NK-92 (cell line): ENCODE results near the gene PDE6B.
A peak's percentile ranks its signal among the peaks of the same experiment; 100 is the strongest.
"Not testable (repeated sequence)": the region's sequence is repeated elsewhere in the genome, so short reads cannot be mapped to it uniquely, and the experiment has no call there.

ENCODE experiments used
- DNase-seq: peaks from one replicate; lab custom pipeline; 2025; ENCODE audit not compliant: unreplicated experiment; lab: John Stamatoyannopoulos, UW

Gene PDE6B

GRCh38 chr4:668219-668618 lies 42.8 kb downstream of the PDE6B start:
- DNase-seq, result not testable (repeated sequence)

DNA sequence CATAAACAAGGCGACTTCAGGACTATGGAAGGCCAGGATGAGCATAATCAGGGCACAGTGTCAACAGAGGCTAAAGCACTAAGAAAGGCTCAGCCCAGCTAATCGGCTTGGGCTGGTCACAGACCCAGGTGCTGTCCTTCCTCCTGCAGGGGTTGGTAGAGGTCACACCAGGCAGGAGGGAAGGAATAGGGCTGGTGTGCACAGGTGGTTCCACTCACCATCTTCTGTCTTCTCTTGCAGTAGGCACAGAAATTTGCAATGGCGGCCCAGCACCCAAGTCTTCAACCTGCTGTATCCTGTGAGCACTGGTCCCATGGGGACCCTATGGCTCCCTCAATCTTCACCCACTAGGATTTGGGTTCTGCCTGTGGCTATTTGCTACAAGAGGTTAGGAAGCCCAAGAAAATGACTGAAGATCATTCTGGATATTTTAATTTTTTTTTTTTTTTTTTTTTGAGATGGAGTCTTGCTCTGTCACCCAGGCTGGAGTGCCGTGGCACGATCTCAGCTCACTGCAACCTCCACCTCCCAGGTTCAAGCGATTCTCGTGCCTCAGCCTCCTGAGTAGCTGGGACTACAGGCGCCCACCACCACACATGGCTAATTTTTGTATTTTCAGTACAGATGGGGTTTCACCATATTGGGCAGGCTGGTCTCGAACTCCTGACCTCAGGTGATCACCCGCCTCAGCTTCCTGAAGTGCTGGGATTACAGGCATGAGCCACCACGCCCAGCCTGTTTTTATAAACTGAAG lies 44.6 kb downstream of the PDE6B start:
- not testable (repeated sequence) for DNase-seq

DNA sequence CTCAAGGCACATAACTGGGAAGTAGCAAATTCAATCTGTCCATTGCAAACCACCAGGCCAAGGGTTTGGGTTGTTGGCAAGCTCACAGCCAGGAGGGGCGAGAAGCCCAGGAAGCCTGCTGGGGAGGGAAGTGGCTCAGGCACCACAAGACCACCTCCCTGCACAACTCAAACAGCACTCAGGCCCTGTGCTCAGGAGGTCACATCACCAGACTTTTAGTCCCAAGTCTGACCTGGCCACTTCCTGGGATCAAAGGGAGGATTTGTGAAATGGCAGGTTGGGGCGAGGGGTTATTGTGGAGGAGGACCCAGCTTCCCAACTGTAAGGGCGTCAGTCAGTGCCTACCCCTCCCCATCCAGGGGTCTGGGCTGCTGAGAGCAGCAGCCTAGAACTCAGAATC lies 46.4 kb downstream of the PDE6B start:
- no peak for DNase-seq

DNA sequence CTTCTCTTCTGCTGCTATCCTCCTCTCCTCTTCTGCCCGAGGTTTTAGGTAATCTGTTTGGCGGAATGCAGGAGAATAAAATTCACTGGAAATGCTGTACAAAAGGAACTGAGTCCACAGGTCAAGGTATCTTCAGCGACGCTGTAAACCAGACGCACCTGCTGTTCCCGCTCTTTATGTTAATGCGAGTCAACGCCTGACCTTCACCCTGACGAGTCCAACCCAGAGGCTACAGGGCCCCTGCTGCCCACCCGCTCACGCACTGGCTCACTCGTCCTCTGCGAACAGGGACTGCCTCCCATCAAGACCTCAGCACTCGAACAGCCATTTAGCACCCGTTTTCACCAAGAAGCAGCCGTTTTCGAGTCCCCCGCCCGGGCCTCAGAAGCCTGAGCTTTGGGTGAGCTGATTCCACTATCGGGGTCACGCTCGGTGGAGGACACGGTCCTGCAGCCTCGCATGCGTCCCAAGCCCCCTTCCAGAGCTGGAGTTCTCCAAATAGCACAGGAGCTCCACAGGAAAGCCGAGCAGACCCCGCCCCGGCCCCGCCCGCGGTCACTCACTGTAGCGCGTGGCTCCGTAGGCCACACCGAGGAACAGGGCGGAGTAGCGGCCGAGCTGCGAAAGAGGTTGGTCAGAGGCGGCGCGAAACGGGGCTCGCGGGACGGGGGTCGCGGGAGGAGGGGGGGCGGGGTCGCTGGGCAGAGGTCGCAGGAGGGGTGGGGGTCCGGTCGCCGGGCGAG lies 48.1 kb downstream of the PDE6B start:
- DNase-seq, result no peak

GRCh38 chr4:674172-675035 lies 49.0 kb downstream of the PDE6B start, which contains the start of the genes ATP5ME and MYL5:
TSS of gene ATP5ME (minus strand) at chr4:674276. CDS start at chr4:674247, 29 bp downstream.
TSS of gene MYL5 (plus strand) at chr4:674542. CDS start at chr4:678027, 3,485 bp downstream.
- peak; percentile 90 for DNase-seq

DNA sequence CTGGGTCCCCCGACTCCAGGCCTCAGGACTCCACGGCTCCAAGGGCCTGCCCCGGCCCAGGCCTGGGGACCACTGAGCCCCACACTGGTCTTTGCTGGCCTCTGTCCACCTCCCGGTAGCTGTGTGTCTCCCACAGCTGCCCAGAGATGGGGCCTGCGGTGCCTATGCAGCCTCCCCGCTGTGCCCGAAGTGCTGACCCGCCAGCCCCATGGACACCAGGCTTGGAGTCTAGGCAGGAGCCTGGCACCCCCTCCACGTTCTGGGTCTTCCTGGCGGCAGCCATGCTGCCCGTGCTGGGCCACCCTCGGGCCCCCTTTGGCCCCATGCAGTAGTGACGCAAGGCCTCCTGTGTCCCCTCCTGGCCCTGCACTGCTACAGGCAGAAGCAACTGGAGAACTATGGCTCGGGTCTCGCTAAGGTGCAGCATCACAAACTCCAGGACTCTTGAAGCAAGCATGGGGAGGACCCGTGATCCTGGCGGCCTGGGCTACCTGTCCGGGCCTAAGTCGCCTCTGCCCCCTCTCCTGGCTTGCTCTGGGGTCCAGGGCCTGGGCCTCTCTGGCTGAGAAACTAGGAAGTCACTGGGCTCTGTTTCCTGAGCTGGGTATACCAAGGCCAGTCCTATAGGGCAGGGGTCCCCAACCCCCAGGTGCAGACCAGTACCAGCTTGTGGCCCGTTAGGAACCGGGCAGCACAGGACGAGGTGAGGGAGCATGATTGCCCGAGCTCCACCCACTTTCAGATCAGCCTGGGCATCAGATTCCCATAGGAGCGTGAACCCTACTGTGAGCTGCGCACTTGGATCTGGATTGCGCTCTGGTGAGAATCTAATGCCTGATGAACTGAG lies 49.9 kb downstream of the PDE6B start:
- DNase-seq, result no peak

DNA sequence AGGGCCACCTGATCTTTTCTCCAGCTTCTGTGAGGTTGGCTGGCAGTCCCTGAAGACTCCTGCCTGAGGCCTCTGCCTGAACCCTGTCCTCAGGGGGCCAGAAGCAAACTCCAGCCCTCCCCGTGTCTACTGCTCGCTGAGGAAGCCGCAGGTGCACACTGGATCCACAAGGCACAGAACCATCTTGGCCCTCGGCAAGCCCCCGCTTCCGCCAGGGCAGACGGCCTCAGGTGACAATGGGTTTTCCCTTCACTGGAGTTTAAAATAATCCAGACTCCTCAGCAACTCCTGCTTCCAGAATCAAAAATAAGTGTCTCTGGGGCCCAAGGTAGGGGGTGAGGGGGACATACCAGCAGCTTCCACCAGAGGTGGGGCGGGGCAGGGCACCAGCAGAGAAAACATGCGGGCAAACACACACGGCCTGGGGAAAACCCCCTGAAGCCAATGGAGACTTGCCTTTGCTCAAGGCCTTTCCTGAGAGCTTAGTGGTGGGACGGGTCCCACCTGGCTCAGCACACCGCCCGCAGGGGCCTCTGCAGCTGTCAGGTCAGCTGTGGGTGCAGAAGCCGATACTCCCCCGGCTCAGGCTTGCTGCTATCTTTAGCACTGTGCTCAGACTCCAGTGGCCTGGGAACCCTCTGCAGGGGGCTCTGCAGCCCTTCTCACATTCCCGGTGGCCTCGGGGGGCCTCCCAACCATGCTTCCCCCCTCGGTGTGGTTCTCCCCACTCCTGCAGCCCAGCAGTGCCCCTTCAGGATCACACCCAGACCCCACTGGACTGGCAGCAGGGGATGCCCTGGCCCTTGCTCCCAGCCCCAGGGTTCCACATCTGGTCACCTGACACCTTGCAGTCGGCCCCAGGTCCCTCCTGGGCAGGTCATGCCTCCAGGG lies 50.9 kb downstream of the PDE6B start:
- DNase-seq, result no peak

GRCh38 chr4:676871-677235 lies 51.5 kb downstream of the PDE6B start:
- DNase-seq, result no peak

DNA sequence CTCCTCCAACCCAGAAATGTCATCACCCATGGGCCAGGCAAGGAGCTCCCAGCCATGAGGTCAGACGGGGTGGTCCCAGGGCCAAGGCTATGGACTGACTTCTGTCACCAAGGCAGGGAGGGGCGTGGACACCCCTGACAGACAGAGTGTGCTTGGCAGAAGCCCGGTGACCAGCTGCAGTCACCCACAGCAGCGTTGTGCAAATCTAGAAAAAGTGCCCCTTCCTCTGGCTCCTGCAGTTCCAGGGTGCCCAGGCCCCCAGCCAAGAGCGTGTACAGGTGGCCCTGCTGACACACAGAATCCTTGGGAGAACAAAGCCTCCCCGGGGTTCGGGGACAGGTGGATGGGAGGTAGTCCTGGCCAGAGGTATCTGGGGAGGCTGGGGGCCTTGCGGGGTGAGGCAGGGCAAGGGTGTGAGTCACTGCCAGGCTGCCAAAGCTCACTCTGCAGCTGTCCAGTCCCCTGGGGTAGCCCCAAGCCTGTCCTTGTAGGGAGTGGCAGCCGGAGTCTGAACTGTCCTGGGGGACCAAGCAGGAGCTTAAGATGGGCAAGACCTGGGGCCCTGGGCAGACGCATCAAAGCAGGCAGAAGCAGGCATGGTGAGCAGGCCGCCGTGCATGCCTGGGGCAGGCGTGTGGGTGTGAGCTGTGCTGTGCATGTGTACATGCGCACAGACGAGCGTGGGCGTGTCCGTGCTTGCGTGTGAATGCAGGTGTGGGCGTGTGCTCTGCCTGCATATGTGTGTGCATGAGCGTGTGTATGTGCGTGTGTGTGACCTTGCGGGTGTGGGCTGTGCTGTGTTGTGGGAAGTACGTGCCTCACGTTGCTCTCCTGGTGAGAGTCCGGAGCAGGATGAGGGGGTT lies 52.3 kb downstream of the PDE6B start:
- DNase-seq, result no peak

GRCh38 chr4:678331-679103 lies 53.1 kb downstream of the PDE6B start:
- no peak for DNase-seq

- no peak for DNase-seq
Measured at GRCh38 chr4:679104-679481, 53.7 kb downstream of the PDE6B start.

DNA sequence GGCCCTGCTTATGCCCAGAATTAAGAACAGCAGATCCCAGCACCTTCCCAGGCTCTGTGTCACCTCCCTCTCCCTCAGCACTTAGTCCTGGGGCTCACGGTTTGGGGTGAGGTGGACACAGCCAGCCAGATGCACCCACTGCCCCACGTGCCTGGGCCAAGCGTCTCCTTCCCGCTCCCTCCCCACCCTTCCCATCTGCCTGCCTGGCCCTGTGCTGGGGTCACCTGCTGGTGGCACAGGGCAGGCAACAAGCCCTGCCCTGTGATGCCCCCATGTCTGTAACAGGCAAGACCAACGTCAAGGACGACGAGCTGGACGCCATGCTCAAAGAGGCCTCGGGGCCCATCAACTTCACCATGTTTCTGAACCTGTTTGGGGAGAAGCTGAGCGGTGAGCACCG lies 54.3 kb downstream of the PDE6B start:
- no peak for DNase-seq

DNA sequence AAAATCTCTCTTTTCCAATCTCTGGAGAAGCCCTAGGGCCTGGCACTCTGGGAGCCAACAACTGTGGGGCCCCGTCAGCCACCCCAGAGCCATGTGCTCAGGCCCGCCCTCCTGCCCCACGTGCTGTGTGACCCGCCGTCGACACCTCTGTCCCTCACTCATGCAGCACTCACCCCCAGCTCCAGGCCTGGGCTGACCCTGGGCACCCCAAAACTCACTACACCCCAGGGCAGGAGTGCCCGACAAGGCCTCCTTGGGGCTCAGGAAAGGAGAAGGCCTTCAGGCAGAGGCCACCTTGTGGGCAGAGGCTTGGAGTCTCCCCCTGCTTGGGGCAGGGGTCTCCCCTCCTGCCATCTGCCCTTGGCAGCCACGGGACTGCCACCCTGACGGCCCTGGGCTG lies 54.7 kb downstream of the PDE6B start:
- no peak for DNase-seq

DNA sequence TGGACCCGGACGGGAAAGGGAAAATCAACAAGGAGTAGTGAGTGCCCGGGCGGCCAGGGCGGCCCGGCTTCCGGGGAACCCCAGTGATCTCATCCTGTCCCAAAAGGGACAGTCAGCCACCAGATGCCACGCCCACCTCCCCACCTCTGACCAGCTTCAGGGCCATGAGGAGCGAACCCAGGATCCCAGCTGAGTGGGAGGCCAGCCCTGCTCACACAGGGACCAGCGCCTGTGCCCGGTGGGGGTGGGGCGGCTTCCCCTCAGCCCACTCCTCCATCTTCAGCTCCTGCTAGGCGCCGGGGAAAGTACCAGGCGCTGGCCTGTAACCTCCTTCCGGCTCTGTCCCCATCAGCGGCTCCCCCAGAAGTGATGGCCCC lies 55.2 kb downstream of the PDE6B start:
- no peak for DNase-seq

- DNase-seq, result no peak
Measured at GRCh38 chr4:680928-681645, 55.7 kb downstream of the PDE6B start.

DNA sequence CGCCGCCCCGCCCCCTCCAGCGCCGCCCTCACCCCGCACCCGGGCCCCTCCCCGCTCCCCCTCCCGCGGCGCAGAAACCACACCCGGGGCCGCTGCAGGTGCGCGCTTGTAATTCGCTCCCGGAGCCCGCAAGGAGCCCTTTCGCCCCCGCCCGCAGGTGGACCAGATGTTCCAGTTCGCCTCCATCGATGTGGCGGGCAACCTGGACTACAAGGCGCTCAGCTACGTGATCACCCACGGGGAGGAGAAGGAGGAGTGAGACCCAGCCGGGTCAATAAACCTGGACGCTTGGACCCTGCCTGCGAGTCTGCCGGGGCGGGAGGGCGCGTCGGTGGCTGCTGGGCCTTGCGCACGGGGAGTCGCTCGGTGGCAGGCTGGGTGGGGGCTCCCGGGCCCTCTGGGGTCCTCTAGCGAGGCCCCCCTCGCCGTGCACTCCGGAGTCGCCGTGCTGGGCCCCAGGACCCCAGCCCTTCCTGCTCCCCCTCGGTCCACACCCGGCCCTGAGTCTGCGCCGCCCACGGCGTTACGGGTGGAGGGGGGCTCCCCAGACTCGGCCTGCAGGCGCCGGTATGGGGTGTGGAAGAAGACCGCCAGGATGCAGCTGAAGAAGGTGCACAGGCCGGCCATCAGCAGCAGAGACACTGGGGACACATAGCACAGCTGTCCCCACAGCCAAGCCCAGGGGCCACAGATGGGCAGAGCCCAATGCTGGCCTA lies 56.5 kb downstream of the PDE6B start:
- no peak for DNase-seq
